GM21529 (cell line): ENCODE data around the gene TSPY3.
"Not testable (repeated sequence)": the region's sequence is repeated elsewhere in the genome, so short reads cannot be mapped to it uniquely, and the experiment has no call there.

ENCODE experiments used
- ATAC-seq: cut with Tn5 transposase; IDR thresholded peaks from one replicate; pipeline ENCODE4 v1.9.1; 2021; ENCODE audit not compliant: unreplicated experiment

The TSPY3 gene, protein sequence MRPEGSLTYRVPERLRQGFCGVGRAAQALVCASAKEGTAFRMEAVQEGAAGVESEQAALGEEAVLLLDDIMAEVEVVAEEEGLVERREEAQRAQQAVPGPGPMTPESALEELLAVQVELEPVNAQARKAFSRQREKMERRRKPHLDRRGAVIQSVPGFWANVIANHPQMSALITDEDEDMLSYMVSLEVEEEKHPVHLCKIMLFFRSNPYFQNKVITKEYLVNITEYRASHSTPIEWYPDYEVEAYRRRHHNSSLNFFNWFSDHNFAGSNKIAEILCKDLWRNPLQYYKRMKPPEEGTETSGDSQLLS

DNA sequence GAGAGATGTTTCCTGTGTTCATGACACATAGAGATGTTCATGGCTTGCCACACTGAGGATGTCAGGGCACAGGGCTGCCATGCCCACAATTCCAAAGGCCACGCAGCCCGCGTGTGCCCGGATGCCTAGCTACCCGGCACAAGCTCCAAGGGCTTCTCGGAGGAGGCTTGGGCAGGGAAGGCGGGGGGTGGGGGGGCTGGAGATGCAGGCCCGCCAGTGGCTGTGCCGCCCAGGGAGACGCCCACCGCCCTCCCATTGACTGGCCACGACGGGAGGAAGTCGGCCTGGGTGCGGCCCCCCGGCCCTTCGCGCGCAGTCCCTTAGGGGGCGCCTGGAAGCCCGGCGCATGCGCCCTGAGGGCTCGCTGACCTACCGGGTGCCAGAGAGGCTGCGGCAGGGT lies at the start of gene TSPY3:
Gene TSPY3 (plus strand): TSS at position 301 of the 400 bp plus-strand sequence. CDS start 46 bp downstream, at position 347.
- ATAC-seq, result not testable (repeated sequence)

DNA sequence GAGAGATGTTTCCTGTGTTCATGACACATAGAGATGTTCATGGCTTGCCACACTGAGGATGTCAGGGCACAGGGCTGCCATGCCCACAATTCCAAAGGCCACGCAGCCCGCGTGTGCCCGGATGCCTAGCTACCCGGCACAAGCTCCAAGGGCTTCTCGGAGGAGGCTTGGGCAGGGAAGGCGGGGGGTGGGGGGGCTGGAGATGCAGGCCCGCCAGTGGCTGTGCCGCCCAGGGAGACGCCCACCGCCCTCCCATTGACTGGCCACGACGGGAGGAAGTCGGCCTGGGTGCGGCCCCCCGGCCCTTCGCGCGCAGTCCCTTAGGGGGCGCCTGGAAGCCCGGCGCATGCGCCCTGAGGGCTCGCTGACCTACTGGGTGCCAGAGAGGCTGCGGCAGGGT lies 40.7 kb upstream of the TSPY3 start, which contains the start of gene TSPY8:
Gene TSPY8 (plus strand): TSS at position 301 of the 400 bp plus-strand sequence. CDS start 46 bp downstream, at position 347.
- ATAC-seq, result not testable (repeated sequence)

DNA sequence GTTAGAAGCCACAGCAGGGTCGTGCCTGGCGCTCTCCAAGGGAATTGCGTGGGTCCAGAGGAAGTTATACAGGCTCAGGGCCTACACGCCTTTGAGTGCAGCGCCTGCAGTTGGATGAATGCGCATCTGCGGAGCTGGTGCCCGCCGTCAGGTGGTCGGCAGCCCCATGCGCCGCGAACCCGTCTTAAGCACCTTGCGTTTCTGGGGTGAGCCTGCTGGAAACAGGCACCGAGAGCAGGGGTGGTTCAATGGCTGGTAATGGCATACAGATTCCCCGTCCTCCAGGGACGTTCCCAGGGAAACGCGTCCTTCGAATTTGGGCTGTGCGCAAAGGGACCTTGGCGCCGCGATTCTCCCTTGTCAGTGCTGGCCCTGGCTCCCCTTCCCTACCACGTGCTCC lies 1.7 kb upstream of the TSPY3 start:
- not testable (repeated sequence) for ATAC-seq
